SK-N-SH (cell line): ENCODE data around the gene VAMP5. TPM values are rescaled to one million over a fixed set of nuclear protein-coding genes. Genes with fewer than 3 reads are reported as not detected.

Source experiments
- CTCF ChIA-PET: fragments of 300-600, 350-600 bp; formaldehyde crosslinking; extraction: SDS; loops from one replicate; lab custom pipeline; 2021; lab: Yijun Ruan, JAX
- POLR2A ChIA-PET: fragments of 350-600 bp; sonication (Branson Sonifier 250); formaldehyde crosslinking; extraction: SDS; loops from one replicate; lab custom pipeline; 2020; ENCODE audit warnings: antibody characterized with exemption, inconsistent platforms; lab: Yijun Ruan, JAX
- DNase-seq: peaks from one replicate; pipeline ENCODE4 v3.0.0; 2012
- H2AFZ ChIP-seq: fragments of 200-600 bp; sonication (generic); 2 replicates; pipeline ENCODE4 v1.8.1; 2016; ENCODE audit warnings: antibody characterized with exemption, mild to moderate bottlenecking, low read depth
- H3F3A ChIP-seq: fragments of 200-600 bp; sonication (generic); replicated peaks from 2 replicates; pipeline ENCODE3; 2016; ENCODE audit warnings: antibody characterized with exemption, mild to moderate bottlenecking; ENCODE audit not compliant: insufficient read depth
- H3K27ac ChIP-seq, 2 experiments: fragments of 200-500 bp in 1 of 2; fragments of 200-600 bp in 1 of 2; sonication (Bioruptor generic) in 1 of 2; sonication (generic), shearing (Covaris generic) in 1 of 2; 2 replicates each; pipeline versions ENCODE4 v1.5.1 to v1.6.1; 2014 to 2016; ENCODE audit warnings: low read depth in 2 of 2, inconsistent platforms in 1 of 2, low read length in 1 of 2, mild to moderate bottlenecking in 1 of 2, mixed read lengths in 1 of 2
- H3K27me3 ChIP-seq: fragments of 200-600 bp; sonication (generic), shearing (Covaris generic); 2 replicates; pipeline ENCODE4 v1.6.1; 2016; ENCODE audit warnings: mixed run types; ENCODE audit not compliant: insufficient read depth
- H3K36me3 ChIP-seq, 2 experiments: fragments of 200-500 bp in 1 of 2; fragments of 200-600 bp in 1 of 2; sonication (Bioruptor generic) in 1 of 2; sonication (generic) in 1 of 2; replicated peaks in 1 of 2; 2 replicates each; pipeline versions ENCODE3 to v1.5.1; 2014 to 2016; ENCODE audit warnings: low read length in 1 of 2, mild to moderate bottlenecking in 1 of 2; ENCODE audit not compliant: insufficient read depth in 2 of 2, control insufficient read depth in 1 of 2
- H3K4me1 ChIP-seq, 2 experiments: fragments of 200-500 bp in 1 of 2; fragments of 200-600 bp in 1 of 2; sonication (Bioruptor generic) in 1 of 2; sonication (generic), shearing (Covaris generic) in 1 of 2; 2 replicates each; pipeline versions ENCODE4 v1.5.1 to v1.6.1; 2014 to 2016; ENCODE audit warnings: low read depth in 1 of 2, low read length in 1 of 2, mixed run types in 1 of 2; ENCODE audit not compliant: insufficient read depth in 2 of 2, control insufficient read depth in 1 of 2
- H3K4me2 ChIP-seq: fragments of 200-600 bp; sonication (generic), shearing (Covaris generic); 2 replicates; pipeline ENCODE4 v1.6.1; 2017; ENCODE audit warnings: mixed run types
- H3K4me3 ChIP-seq, 2 experiments: fragments of 200-500 bp in 1 of 2; fragments of 200-600 bp in 1 of 2; sonication (Bioruptor generic) in 1 of 2; sonication (generic), shearing (Covaris generic) in 1 of 2; 2 replicates each; pipeline versions ENCODE4 v1.5.1 to v1.8.1; 2014 to 2016; ENCODE audit warnings: low read depth in 2 of 2, inconsistent platforms in 1 of 2, low read length in 1 of 2, mild to moderate bottlenecking in 1 of 2, mixed read lengths in 1 of 2, moderate library complexity in 1 of 2
- H3K79me2 ChIP-seq: fragments of 200-600 bp; sonication (generic); 2 replicates; pipeline ENCODE4 v1.8.1; 2017; ENCODE audit warnings: mild to moderate bottlenecking; ENCODE audit not compliant: insufficient read depth
- H3K9ac ChIP-seq: fragments of 200-600 bp; sonication (generic); 2 replicates; pipeline ENCODE4 v1.6.1; 2017; ENCODE audit warnings: mixed run types
- H3K9me2 ChIP-seq: fragments of 200-600 bp; sonication (generic); 2 replicates; pipeline ENCODE4 v1.6.1; 2017; ENCODE audit warnings: mixed run types
- H3K9me3 ChIP-seq: fragments of 200-600 bp; sonication (generic); 2 replicates; pipeline ENCODE4 v1.6.1; 2017; ENCODE audit warnings: mixed run types, mild to moderate bottlenecking, moderate library complexity
- H4K20me1 ChIP-seq: fragments of 200-600 bp; sonication (generic); 2 replicates; pipeline ENCODE4 v1.6.1; 2017; ENCODE audit warnings: mild to moderate bottlenecking, mixed run types; ENCODE audit not compliant: insufficient read depth
- CHD2 ChIP-seq: fragments of 150-350 bp; IDR thresholded peaks from 2 replicates; pipeline ENCODE4 v1.6.1; 2018; ENCODE audit warnings: low read length; ENCODE audit not compliant: partially characterized antibody
- CTCF ChIP-seq: fragments of 200-600 bp; sonication (generic); IDR thresholded peaks from 2 replicates; pipeline ENCODE4 v1.6.1; 2017; ENCODE audit warnings: antibody characterized with exemption, mild to moderate bottlenecking, moderate library complexity
- ELF1 ChIP-seq: IDR thresholded peaks from 2 replicates; pipeline ENCODE4 v1.4.0; 2012
- FOXM1 ChIP-seq: IDR thresholded peaks from 2 replicates; pipeline ENCODE4 v1.4.0; 2012; ENCODE audit warnings: low read depth, mild to moderate bottlenecking
- GATA2 ChIP-seq: sonication (generic); formaldehyde crosslinking; IDR thresholded peaks from 2 replicates; pipeline ENCODE4 v1.5.0; 2020; ENCODE audit warnings: mild to moderate bottlenecking, missing genetic modification reagents
- IRF3 ChIP-seq: fragments of 150-350 bp; IDR thresholded peaks from 2 replicates; pipeline ENCODE4 v1.6.1; 2016; ENCODE audit warnings: mild to moderate bottlenecking, low read depth, low read length
- JUND ChIP-seq: IDR thresholded peaks from 2 replicates; pipeline ENCODE4 v1.4.0; 2012
- MEF2A ChIP-seq: IDR thresholded peaks from 2 replicates; pipeline ENCODE4 v1.4.0; 2012; ENCODE audit warnings: low read depth, borderline replicate concordance
- MXI1 ChIP-seq: IDR thresholded peaks from 2 replicates; pipeline ENCODE4 v1.6.1; 2012; ENCODE audit warnings: mild to moderate bottlenecking, low read depth, low read length, improper control_type of control experiment
- NFIC ChIP-seq: IDR thresholded peaks from 2 replicates; pipeline ENCODE4 v1.4.0; 2012; ENCODE audit warnings: borderline replicate concordance
- NRF1 ChIP-seq: IDR thresholded peaks from 2 replicates; pipeline ENCODE4 v1.6.1; 2012; ENCODE audit warnings: low read depth, mild to moderate bottlenecking, low read length
- RFX5 ChIP-seq: IDR thresholded peaks from 2 replicates; pipeline ENCODE4 v1.6.1; 2012; ENCODE audit warnings: mild to moderate bottlenecking, improper control_type of control experiment, low read length
- SMC3 ChIP-seq: IDR thresholded peaks from 2 replicates; pipeline ENCODE4 v1.6.1; 2012; ENCODE audit warnings: low read depth, low read length, improper control_type of control experiment
- TAF1 ChIP-seq: IDR thresholded peaks from 2 replicates; pipeline ENCODE4 v1.6.1; 2012; ENCODE audit warnings: low read depth, mild to moderate bottlenecking, low read length, moderate library complexity, borderline replicate concordance
- USF1 ChIP-seq: IDR thresholded peaks from 2 replicates; pipeline ENCODE4 v1.4.0; 2012; ENCODE audit warnings: low read depth, borderline replicate concordance
- WGBS: methylation state at CpG from one replicate; pipeline ENCODE4 v1.1.6; 2017; ENCODE audit warnings: low lambda C conversion rate; 5-methylcytosine and 5-hydroxymethylcytosine counted together
- polyA plus RNA-seq, 3 experiments: library from polyadenylated mRNA; depleted of rRNA; stranded (reverse); fragments of >200 nt; gene quantifications; 2 replicates each; pipeline ENCODE4 v1.2.3, GENCODE V29; 2012
- TF ChIP-seq, protein P1 (sequence below): IDR thresholded peaks from 2 replicates; pipeline ENCODE4; 2012
- TF ChIP-seq, protein P2 (sequence below): fragments of 150-350 bp; IDR thresholded peaks from 2 replicates; pipeline ENCODE4 v1.6.1; 2017; ENCODE audit warnings: antibody characterized with exemption, low read length, low read depth, borderline replicate concordance
- TF ChIP-seq, protein P3 (sequence below): IDR thresholded peaks from 2 replicates; pipeline ENCODE4 v1.4.0; 2012; ENCODE audit warnings: low read depth, borderline replicate concordance
- TF ChIP-seq, protein P4 (sequence below): IDR thresholded peaks from 2 replicates; pipeline ENCODE4 v1.6.1; 2012; ENCODE audit warnings: mild to moderate bottlenecking, low read depth, low read length, moderate library complexity

The VAMP5 gene
- polyA plus RNA-seq, 1 of the 3 experiments (the other 2 are of a cell fraction): 12.0 TPM

- POLR2A ChIA-PET: interaction anchor here (0.6 to 1.5 kb wide), 13 partner anchors 10 to 293 kb away, joined by 3 to 10 read pairs (median 3); partner anchors contain the start of genes ELMOD3, GGCX, RETSAT and RNF181
- no peaks in the 10 kb centered on the region for H3K9me3 ChIP-seq
- peak within 1 kb of the TSS; percentile 81 to 87 for H3K27ac ChIP-seq
- H2AFZ ChIP-seq: peak within 1 kb of the TSS; percentile 98
- H3K4me1 ChIP-seq: peaks cover 0 to 11% of the 10 kb centered on the region in 2 experiments; a peak in 2 of 4 replicates
- H3K27me3 ChIP-seq: no peaks in the 10 kb centered on the region
- peaks cover 30% of the 10 kb centered on the region for H3F3A ChIP-seq
- peaks cover 72% of the 10 kb centered on the region for H3K79me2 ChIP-seq
- H3K4me3 ChIP-seq: peak within 1 kb of the TSS; percentile 79 to 93
- peak within 1 kb of the TSS; percentile 81 for H3K9ac ChIP-seq
- H3K36me3 ChIP-seq: peaks cover 21 to 28% of the 10 kb centered on the region in 2 experiments
- peaks cover 2% of the 10 kb centered on the region; the same call in 1 of the 2 replicates for H4K20me1 ChIP-seq
- peak; percentile 98 for DNase-seq
- 13% methylated on average over 45 of the region's 73 CpGs for WGBS
- H3K4me2 ChIP-seq: peak within 1 kb of the TSS; percentile 96
- no peaks in the 10 kb centered on the region for H3K9me2 ChIP-seq
- CTCF ChIA-PET: interaction anchor here (1.6 to 1.8 kb wide), 2 partner anchors 9 to 25 kb away, joined by 4 to 6 read pairs; partner anchors contain the start of gene TMEM150A
- TF ChIP-seq ELF1 (peak; percentile 77), GATA2 (no peak), MEF2A (no peak), RFX5 (no peak), TAF1 (peak; percentile 94), CTCF (no peak), JUND (no peak), IRF3 (no peak), FOXM1 (no peak), CHD2 (no peak), NFIC (no peak), NRF1 (no peak), SMC3 (no peak), USF1 (peak; percentile 0; the same call in 1 of the 2 replicates), MXI1 (peak; percentile 59; the same call in 1 of the 2 replicates)
- TF ChIP-seq, protein P1, sequence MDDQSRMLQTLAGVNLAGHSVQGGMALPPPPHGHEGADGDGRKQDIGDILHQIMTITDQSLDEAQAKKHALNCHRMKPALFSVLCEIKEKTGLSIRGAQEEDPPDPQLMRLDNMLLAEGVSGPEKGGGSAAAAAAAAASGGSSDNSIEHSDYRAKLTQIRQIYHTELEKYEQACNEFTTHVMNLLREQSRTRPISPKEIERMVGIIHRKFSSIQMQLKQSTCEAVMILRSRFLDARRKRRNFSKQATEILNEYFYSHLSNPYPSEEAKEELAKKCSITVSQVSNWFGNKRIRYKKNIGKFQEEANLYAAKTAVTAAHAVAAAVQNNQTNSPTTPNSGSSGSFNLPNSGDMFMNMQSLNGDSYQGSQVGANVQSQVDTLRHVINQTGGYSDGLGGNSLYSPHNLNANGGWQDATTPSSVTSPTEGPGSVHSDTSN: no peak
- TF ChIP-seq, protein P2, sequence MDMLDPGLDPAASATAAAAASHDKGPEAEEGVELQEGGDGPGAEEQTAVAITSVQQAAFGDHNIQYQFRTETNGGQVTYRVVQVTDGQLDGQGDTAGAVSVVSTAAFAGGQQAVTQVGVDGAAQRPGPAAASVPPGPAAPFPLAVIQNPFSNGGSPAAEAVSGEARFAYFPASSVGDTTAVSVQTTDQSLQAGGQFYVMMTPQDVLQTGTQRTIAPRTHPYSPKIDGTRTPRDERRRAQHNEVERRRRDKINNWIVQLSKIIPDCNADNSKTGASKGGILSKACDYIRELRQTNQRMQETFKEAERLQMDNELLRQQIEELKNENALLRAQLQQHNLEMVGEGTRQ: no peak
- TF ChIP-seq, protein P3, sequence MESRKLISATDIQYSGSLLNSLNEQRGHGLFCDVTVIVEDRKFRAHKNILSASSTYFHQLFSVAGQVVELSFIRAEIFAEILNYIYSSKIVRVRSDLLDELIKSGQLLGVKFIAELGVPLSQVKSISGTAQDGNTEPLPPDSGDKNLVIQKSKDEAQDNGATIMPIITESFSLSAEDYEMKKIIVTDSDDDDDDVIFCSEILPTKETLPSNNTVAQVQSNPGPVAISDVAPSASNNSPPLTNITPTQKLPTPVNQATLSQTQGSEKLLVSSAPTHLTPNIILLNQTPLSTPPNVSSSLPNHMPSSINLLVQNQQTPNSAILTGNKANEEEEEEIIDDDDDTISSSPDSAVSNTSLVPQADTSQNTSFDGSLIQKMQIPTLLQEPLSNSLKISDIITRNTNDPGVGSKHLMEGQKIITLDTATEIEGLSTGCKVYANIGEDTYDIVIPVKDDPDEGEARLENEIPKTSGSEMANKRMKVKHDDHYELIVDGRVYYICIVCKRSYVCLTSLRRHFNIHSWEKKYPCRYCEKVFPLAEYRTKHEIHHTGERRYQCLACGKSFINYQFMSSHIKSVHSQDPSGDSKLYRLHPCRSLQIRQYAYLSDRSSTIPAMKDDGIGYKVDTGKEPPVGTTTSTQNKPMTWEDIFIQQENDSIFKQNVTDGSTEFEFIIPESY: peak; percentile 48; the same call in 1 of the 2 replicates
- TF ChIP-seq, protein P4, sequence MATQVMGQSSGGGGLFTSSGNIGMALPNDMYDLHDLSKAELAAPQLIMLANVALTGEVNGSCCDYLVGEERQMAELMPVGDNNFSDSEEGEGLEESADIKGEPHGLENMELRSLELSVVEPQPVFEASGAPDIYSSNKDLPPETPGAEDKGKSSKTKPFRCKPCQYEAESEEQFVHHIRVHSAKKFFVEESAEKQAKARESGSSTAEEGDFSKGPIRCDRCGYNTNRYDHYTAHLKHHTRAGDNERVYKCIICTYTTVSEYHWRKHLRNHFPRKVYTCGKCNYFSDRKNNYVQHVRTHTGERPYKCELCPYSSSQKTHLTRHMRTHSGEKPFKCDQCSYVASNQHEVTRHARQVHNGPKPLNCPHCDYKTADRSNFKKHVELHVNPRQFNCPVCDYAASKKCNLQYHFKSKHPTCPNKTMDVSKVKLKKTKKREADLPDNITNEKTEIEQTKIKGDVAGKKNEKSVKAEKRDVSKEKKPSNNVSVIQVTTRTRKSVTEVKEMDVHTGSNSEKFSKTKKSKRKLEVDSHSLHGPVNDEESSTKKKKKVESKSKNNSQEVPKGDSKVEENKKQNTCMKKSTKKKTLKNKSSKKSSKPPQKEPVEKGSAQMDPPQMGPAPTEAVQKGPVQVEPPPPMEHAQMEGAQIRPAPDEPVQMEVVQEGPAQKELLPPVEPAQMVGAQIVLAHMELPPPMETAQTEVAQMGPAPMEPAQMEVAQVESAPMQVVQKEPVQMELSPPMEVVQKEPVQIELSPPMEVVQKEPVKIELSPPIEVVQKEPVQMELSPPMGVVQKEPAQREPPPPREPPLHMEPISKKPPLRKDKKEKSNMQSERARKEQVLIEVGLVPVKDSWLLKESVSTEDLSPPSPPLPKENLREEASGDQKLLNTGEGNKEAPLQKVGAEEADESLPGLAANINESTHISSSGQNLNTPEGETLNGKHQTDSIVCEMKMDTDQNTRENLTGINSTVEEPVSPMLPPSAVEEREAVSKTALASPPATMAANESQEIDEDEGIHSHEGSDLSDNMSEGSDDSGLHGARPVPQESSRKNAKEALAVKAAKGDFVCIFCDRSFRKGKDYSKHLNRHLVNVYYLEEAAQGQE: peak; percentile 12; the same call in 1 of the 2 replicates
These were observed 27.7 kb downstream of the VAMP5 start, which contains the start of gene C2orf68 for GRCh38 chr2:85611705-85612587. TSS of gene C2orf68 (minus strand) at chr2:85612066. CDS start at chr2:85611984, 82 bp downstream.
